ENCODE measurements around the gene BPIFB3.

The BPIFB3 gene

GRCh38 chr20:33059136-33059535 is 5.4 kb downstream of the BPIFB3 start:
- no peak for TF ChIP-seq CTCF (IDR thresholded peaks at IDR 0.05; ENCODE audit: borderline replicate concordance, insufficient read depth, low read depth, low read length)
- H3K4me3 ChIP-seq (ENCODE audit: low read depth, low read length): no peak overlapping the region

GRCh38 chr20:33059741-33060390 is 6.2 kb downstream of the BPIFB3 start:
- TF ChIP-seq CTCF (IDR thresholded peaks at IDR 0.05; ENCODE audit: borderline replicate concordance, insufficient read depth, low read depth, low read length): no peak
- H3K4me3 ChIP-seq (ENCODE audit: low read depth, low read length): no peak overlapping the region

GRCh38 chr20:33061658-33062028 is 7.9 kb downstream of the BPIFB3 start:
- no peak overlapping the region for H3K4me3 ChIP-seq (ENCODE audit: low read depth, low read length)
- TF ChIP-seq CTCF (IDR thresholded peaks at IDR 0.05; ENCODE audit: borderline replicate concordance, insufficient read depth, low read depth, low read length): no peak

GRCh38 chr20:33062105-33062824 is 8.6 kb downstream of the BPIFB3 start:
- no peak for TF ChIP-seq CTCF (IDR thresholded peaks at IDR 0.05; ENCODE audit: borderline replicate concordance, insufficient read depth, low read depth, low read length)

GRCh38 chr20:33062825-33063149 is 9.1 kb downstream of the BPIFB3 start:
- no peak overlapping the region for H3K4me3 ChIP-seq (ENCODE audit: low read depth, low read length)
- TF ChIP-seq CTCF (IDR thresholded peaks at IDR 0.05; ENCODE audit: borderline replicate concordance, insufficient read depth, low read depth, low read length): no peak

More at GRCh38 chr20:33062105-33062824, 8.6 kb downstream of the BPIFB3 start:
- H3K4me3 ChIP-seq (ENCODE audit: low read depth, low read length): no peak overlapping the region

- H3K4me3 ChIP-seq (ENCODE audit: low read depth, low read length): no peak overlapping the region
- no peak for TF ChIP-seq CTCF (IDR thresholded peaks at IDR 0.05; ENCODE audit: borderline replicate concordance, insufficient read depth, low read depth, low read length)
These were observed 9.6 kb downstream of the BPIFB3 start for GRCh38 chr20:33063271-33063670.
